HCT116 (cell line): ENCODE results near the gene PAH.

ENCODE experiments used
- POLR2A ChIP-seq: IDR thresholded peaks from 2 replicates; pipeline ENCODE4 v1.7.0; 2011; ENCODE audit warnings: borderline replicate concordance; ENCODE audit not compliant: insufficient read depth, insufficient read length; ENCODE audit errors: extremely low read depth
- SIN3A ChIP-seq: IDR thresholded peaks from 2 replicates; pipeline ENCODE4 v1.6.1; 2012; ENCODE audit warnings: low read depth
- ZFX ChIP-seq: fragments of 450-650 bp; IDR thresholded peaks from 2 replicates; pipeline ENCODE4 v1.6.1; 2017
- ZNF274 ChIP-seq: fragments of 200-500 bp; sonication (Bioruptor generic); IDR thresholded peaks from 2 replicates; pipeline ENCODE4 v1.6.1; 2014; ENCODE audit warnings: mild to moderate bottlenecking, low read depth, low read length, inconsistent platforms
- TF ChIP-seq, protein P1 (sequence below), 3 experiments: fragments of 200-600 bp in 1 of 3; sonication (generic) in 1 of 3; IDR thresholded peaks in 2 of 3; conservative IDR thresholded peaks in 1 of 3; 2 replicates each; pipeline ENCODE4 v1.5.1; 2012 to 2017; ENCODE audit warnings: low read depth in 2 of 3, low read length in 2 of 3, antibody characterized with exemption in 1 of 3, borderline replicate concordance in 1 of 3, control low read depth in 1 of 3, mild to moderate bottlenecking in 1 of 3, mixed read lengths in 1 of 3, mixed run types in 1 of 3, moderate library complexity in 1 of 3; ENCODE audit not compliant: insufficient read depth in 1 of 3
- TF ChIP-seq, protein P2 (sequence below): IDR thresholded peaks from 2 replicates; pipeline ENCODE4 v1.6.1; 2012; ENCODE audit warnings: low read depth

DNA sequence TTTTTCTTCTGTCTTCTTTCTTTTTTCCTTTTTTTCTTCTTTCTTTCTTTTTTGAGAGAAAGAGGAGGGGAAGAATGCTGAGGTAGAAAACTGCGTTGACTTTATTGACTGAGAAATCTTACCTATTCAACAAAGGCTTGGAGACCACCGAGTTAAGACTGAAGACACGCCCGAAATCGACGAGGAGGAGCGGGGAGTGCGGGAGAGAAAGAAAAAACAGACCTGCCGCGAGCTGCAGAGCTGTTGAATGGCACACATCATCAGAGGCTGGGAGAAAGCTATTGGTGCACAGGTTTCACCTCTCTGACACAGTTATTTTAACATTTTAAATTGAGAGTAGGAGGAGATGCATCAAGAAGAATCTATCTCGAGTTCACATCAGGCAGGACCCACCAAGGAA is 45.5 kb upstream of the PAH start:
- TF ChIP-seq ZNF274 (no peak), POLR2A (no peak), ZFX (no peak), SIN3A (no peak)
- TF ChIP-seq, protein P1, sequence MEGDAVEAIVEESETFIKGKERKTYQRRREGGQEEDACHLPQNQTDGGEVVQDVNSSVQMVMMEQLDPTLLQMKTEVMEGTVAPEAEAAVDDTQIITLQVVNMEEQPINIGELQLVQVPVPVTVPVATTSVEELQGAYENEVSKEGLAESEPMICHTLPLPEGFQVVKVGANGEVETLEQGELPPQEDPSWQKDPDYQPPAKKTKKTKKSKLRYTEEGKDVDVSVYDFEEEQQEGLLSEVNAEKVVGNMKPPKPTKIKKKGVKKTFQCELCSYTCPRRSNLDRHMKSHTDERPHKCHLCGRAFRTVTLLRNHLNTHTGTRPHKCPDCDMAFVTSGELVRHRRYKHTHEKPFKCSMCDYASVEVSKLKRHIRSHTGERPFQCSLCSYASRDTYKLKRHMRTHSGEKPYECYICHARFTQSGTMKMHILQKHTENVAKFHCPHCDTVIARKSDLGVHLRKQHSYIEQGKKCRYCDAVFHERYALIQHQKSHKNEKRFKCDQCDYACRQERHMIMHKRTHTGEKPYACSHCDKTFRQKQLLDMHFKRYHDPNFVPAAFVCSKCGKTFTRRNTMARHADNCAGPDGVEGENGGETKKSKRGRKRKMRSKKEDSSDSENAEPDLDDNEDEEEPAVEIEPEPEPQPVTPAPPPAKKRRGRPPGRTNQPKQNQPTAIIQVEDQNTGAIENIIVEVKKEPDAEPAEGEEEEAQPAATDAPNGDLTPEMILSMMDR (IDR thresholded peaks at IDR 0.05 in 2 of 3, conservative IDR thresholded peaks at IDR 0.05 in 1 of 3; ENCODE audit: borderline replicate concordance in 1 of 3, insufficient read depth in 1 of 3, low read depth in 2 of 3, low read length in 2 of 3) = no peak
- TF ChIP-seq, protein P2, sequence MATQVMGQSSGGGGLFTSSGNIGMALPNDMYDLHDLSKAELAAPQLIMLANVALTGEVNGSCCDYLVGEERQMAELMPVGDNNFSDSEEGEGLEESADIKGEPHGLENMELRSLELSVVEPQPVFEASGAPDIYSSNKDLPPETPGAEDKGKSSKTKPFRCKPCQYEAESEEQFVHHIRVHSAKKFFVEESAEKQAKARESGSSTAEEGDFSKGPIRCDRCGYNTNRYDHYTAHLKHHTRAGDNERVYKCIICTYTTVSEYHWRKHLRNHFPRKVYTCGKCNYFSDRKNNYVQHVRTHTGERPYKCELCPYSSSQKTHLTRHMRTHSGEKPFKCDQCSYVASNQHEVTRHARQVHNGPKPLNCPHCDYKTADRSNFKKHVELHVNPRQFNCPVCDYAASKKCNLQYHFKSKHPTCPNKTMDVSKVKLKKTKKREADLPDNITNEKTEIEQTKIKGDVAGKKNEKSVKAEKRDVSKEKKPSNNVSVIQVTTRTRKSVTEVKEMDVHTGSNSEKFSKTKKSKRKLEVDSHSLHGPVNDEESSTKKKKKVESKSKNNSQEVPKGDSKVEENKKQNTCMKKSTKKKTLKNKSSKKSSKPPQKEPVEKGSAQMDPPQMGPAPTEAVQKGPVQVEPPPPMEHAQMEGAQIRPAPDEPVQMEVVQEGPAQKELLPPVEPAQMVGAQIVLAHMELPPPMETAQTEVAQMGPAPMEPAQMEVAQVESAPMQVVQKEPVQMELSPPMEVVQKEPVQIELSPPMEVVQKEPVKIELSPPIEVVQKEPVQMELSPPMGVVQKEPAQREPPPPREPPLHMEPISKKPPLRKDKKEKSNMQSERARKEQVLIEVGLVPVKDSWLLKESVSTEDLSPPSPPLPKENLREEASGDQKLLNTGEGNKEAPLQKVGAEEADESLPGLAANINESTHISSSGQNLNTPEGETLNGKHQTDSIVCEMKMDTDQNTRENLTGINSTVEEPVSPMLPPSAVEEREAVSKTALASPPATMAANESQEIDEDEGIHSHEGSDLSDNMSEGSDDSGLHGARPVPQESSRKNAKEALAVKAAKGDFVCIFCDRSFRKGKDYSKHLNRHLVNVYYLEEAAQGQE = no peak
